Ishikawa (cell line): ENCODE data around the gene MOXD1.

Source experiments
- CEBPB ChIP-seq: IDR thresholded peaks from 2 replicates; pipeline ENCODE4 v1.6.1; 2012
- CREB1 ChIP-seq: IDR thresholded peaks from 2 replicates; pipeline ENCODE4 v1.6.1; 2012; ENCODE audit warnings: low read depth
- EP300 ChIP-seq: IDR thresholded peaks from 2 replicates; pipeline ENCODE4 v1.6.1; 2012; ENCODE audit warnings: borderline replicate concordance
- NFIC ChIP-seq: IDR thresholded peaks from 2 replicates; pipeline ENCODE4 v1.6.1; 2012
- RAD21 ChIP-seq: IDR thresholded peaks from 2 replicates; pipeline ENCODE4 v1.6.1; 2012; ENCODE audit warnings: low read depth
- TAF1 ChIP-seq: IDR thresholded peaks from 2 replicates; pipeline ENCODE4 v1.6.1; 2012; ENCODE audit warnings: low read depth, mild to moderate bottlenecking
- TCF12 ChIP-seq: IDR thresholded peaks from 2 replicates; pipeline ENCODE4 v1.6.1; 2012; ENCODE audit warnings: low read depth
- TEAD4 ChIP-seq: IDR thresholded peaks from 2 replicates; pipeline ENCODE4 v1.6.1; 2012
- YY1 ChIP-seq: IDR thresholded peaks from 2 replicates; pipeline ENCODE4 v1.6.1; 2012; ENCODE audit warnings: low read depth
- TF ChIP-seq, protein P1 (sequence below): IDR thresholded peaks from 2 replicates; pipeline ENCODE4 v1.6.1; 2012; ENCODE audit warnings: low read depth, mild to moderate bottlenecking
- TF ChIP-seq, protein P2 (sequence below): IDR thresholded peaks from 2 replicates; pipeline ENCODE4 v1.6.1; 2012

DNA sequence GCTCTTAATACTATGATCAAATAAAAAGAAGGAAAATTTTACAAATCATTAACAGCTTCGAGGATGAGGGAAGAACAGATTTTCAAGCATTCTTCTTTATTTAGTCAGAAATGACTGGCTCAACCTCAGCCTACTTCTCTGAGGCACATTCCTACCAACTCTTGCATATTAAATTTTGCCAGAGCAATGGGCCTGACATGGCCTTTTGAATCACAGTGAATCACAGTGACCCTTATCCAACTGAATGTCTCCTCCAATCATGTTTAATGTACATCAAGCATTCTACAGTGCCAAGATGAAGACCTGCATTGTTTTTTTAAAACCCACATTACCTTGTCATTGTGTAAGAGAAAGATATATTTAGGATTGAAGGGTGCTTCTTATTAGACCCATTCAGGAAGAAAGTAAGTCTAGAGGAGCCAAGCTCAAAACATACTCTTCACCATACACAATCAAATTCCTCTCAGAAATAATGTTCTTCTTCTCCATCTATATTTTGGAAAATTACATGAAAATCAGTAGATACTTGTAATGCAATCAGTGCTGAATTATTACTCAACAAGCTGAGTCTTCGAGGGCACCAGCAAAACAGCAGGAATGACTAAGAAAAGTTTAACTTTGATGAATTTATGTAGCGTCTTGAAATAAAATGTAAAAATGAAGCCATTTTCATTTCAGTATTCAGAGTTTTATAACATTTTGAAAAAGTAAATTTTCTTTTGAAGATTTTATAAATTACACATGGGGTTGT is 44.1 kb upstream of the MOXD1 start:
- TF ChIP-seq NFIC, result no peak
- TF ChIP-seq TAF1, result no peak
- TF ChIP-seq EP300, result no peak
- TF ChIP-seq, protein P1, sequence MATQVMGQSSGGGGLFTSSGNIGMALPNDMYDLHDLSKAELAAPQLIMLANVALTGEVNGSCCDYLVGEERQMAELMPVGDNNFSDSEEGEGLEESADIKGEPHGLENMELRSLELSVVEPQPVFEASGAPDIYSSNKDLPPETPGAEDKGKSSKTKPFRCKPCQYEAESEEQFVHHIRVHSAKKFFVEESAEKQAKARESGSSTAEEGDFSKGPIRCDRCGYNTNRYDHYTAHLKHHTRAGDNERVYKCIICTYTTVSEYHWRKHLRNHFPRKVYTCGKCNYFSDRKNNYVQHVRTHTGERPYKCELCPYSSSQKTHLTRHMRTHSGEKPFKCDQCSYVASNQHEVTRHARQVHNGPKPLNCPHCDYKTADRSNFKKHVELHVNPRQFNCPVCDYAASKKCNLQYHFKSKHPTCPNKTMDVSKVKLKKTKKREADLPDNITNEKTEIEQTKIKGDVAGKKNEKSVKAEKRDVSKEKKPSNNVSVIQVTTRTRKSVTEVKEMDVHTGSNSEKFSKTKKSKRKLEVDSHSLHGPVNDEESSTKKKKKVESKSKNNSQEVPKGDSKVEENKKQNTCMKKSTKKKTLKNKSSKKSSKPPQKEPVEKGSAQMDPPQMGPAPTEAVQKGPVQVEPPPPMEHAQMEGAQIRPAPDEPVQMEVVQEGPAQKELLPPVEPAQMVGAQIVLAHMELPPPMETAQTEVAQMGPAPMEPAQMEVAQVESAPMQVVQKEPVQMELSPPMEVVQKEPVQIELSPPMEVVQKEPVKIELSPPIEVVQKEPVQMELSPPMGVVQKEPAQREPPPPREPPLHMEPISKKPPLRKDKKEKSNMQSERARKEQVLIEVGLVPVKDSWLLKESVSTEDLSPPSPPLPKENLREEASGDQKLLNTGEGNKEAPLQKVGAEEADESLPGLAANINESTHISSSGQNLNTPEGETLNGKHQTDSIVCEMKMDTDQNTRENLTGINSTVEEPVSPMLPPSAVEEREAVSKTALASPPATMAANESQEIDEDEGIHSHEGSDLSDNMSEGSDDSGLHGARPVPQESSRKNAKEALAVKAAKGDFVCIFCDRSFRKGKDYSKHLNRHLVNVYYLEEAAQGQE, result no peak
- TF ChIP-seq YY1, result no peak
- TF ChIP-seq CEBPB, result no peak
- TF ChIP-seq TCF12, result no peak
- TF ChIP-seq, protein P2, sequence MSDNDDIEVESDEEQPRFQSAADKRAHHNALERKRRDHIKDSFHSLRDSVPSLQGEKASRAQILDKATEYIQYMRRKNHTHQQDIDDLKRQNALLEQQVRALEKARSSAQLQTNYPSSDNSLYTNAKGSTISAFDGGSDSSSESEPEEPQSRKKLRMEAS, result no peak
- no peak for TF ChIP-seq CREB1
- no peak for TF ChIP-seq RAD21
- TF ChIP-seq TEAD4, result no peak
